ENCODE measurements around the gene YIPF1. TPM values are rescaled to one million over a fixed set of nuclear protein-coding genes. Genes with fewer than 3 reads are reported as not detected.

Gene YIPF1
- total RNA-seq, 2 donors from 2014 or later, result 30.4 to 35.3 TPM

DNA sequence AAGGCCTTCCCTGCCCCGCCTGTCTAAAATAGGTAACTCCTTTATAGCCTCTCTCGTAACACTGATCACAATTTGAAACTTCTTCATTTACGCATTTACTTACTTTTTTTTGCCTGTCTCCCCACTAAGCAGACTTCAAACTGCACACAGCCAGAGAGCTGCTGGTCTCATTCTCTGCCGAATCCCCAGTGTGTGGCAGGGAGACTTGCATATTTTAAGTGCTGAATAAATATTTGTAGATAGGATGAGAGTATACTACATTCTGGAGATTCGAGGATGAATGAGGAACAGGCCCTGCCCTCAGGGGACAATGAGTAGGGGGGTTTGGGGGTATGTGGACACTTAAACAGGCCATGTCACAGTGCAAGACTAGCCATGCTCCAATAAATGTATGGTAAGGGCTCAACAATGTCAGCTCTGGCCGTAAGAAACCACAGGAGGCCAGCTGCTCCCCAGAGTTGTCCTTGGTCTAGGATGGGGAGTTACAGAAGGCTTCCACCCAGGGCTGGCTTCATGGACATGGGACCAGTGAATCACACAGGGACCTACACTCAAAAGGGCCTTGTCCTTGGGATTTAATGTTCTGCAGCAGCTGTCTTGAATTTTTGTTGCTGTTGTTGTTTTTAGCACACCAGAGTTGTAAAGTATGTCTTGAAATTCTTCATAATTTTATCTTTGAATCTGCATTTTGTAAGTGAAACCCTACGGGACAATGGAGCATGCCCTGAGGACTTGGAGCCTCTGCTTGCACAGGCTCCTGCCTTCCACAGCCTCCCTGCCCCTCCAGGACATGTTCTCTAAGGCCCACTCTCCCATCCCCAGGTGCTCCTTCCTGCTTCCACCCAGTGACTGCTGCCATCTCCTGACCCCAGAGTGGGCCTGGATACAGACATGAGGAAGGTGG, 12.9 kb upstream of the YIPF1 start:
- Histone ChIP-seq H3K27ac (no peak overlapping the region), H3K4me1 (peaks cover 6% of the 10 kb centered on the region), H3K9ac (ENCODE audit: low read depth in 2 of 2, low read length in 2 of 2) (no peak overlapping the region), H3K9me3 (no peaks in the 10 kb centered on the region), H3K36me3 (no peaks in the 10 kb centered on the region), H3K27me3 (no peaks in the 10 kb centered on the region), H3K4me3 (no peak overlapping the region)
- TF ChIP-seq, protein P1, sequence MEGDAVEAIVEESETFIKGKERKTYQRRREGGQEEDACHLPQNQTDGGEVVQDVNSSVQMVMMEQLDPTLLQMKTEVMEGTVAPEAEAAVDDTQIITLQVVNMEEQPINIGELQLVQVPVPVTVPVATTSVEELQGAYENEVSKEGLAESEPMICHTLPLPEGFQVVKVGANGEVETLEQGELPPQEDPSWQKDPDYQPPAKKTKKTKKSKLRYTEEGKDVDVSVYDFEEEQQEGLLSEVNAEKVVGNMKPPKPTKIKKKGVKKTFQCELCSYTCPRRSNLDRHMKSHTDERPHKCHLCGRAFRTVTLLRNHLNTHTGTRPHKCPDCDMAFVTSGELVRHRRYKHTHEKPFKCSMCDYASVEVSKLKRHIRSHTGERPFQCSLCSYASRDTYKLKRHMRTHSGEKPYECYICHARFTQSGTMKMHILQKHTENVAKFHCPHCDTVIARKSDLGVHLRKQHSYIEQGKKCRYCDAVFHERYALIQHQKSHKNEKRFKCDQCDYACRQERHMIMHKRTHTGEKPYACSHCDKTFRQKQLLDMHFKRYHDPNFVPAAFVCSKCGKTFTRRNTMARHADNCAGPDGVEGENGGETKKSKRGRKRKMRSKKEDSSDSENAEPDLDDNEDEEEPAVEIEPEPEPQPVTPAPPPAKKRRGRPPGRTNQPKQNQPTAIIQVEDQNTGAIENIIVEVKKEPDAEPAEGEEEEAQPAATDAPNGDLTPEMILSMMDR (IDR thresholded peaks at IDR 0.05), result no peak
- DNase-seq, result no peak
- intact Hi-C loops (cut with DNase I), result no loop called here

DNA sequence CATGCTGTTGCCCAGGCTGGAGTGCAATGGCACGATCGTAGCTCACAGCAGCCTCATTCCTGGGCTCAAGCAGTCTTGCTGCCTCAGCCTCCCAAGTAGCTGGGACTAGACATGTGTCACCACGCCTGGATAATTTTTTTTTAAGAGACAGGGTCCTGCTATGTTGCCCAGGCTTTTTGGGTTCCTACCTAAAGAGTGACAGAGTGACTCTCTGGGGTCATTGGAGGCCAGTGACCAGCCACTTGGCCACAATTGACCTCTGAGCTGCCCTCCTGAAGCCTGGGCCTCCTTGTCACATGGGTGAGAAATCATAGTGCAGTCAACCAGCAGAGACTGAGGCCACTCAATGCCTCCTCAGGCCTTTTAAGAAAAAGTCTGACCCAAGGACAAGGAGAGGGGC, 10.1 kb upstream of the YIPF1 start:
- Histone ChIP-seq H3K27me3 (no peaks in the 10 kb centered on the region), H3K4me1 (peaks cover 6% of the 10 kb centered on the region), H3K9me3 (no peaks in the 10 kb centered on the region), H3K4me3 (no peak overlapping the region), H3K9ac (ENCODE audit: low read depth in 2 of 2, low read length in 2 of 2) (no peak overlapping the region), H3K27ac (no peak overlapping the region), H3K36me3 (no peaks in the 10 kb centered on the region)
- DNase-seq, result no peak
- TF ChIP-seq, protein P1 (IDR thresholded peaks at IDR 0.05), result no peak
- intact Hi-C loops (cut with DNase I), result no loop called here

DNA sequence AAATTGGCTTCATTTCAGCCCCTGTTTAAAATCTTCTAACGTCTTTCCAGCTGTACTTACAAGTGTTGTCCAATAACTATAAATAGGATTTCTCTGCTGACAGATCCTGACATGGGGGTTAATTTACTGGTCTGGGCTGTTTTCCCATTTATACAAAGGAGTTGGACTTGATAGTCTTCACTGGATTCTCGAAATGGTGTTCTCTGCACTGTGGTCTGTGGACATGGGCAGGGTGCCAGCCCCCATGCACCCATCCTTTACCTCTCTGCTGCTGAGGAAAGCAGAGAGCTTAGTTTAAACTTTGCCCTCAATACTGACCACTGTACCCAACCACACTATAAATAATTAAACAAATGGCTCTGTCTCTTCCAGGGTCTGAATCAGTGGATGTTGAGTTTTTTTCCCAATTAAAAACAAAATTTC, 9.6 kb upstream of the YIPF1 start:
- no peaks in the 10 kb centered on the region for H3K27me3 ChIP-seq
- intact Hi-C loops (cut with DNase I), result no loop called here
- H3K4me1 ChIP-seq, result peaks cover 6% of the 10 kb centered on the region
- H3K27ac ChIP-seq, result peak overlapping the region; percentile 22
- no peaks in the 10 kb centered on the region for H3K36me3 ChIP-seq
- no peaks in the 10 kb centered on the region for H3K9me3 ChIP-seq
- peak overlapping the region in 1 of 2 donors; percentile 29 for H3K9ac ChIP-seq (ENCODE audit: low read depth in 2 of 2, low read length in 2 of 2)
- no peak for DNase-seq
- H3K4me3 ChIP-seq, result no peak overlapping the region
- TF ChIP-seq, protein P1 (IDR thresholded peaks at IDR 0.05), result no peak

DNA sequence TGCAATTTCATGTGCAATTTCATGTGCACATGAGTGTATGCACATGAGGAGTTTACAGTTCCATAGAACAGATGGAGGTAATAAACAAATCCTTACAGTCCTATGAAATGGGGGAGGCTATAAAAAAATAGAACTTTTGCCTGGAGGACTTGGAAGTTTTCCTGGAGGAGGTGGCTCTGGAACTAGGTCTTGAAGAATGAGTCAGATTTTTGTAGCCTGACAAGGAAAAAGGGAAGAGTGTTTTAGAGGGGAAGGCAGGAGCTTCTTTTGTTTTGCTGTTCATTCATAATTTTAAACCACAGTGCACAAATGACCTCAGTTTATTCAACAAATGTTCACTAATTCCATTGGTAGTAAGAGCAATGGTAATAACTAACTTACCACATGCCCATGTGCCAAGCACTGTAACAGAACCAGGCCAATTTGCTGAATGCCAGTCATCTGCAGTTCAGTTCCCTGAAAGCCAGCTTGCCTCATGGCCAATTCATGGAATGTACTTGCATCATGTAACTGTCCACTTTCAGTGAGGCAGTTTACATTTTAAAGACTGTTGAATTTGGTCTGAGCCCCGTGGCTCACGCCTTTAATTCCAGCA, 7.1 kb upstream of the YIPF1 start:
- peaks cover 6% of the 10 kb centered on the region for H3K4me1 ChIP-seq
- intact Hi-C loops (cut with DNase I), result no loop called here
- TF ChIP-seq, protein P1 (IDR thresholded peaks at IDR 0.05), result no peak

DNA sequence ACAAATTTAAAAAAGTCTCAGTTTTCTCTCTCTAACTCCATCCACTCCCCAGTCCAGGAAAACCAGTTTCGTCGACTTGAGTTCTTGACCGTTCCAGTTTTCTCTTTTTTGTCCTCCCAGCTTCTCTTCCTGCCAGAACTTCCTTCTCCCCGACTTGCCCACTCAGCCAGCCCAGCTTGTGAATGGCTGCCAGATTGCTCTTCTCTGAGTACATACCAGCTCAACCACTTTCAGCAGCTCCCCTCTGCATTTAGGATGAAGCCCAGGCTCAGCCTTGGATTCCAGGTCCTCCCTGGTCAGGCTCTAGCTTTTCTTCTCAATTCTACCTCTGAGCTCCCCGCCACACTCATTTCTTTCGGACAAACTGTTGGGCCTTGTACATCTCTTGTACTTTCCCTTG, 5.8 kb upstream of the YIPF1 start:
- no peak for DNase-seq
- H3K27me3 ChIP-seq, result no peaks in the 10 kb centered on the region
- H3K4me3 ChIP-seq, result no peak overlapping the region
- H3K9me3 ChIP-seq, result no peaks in the 10 kb centered on the region
- peaks cover 6% of the 10 kb centered on the region for H3K4me1 ChIP-seq
- TF ChIP-seq, protein P1 (IDR thresholded peaks at IDR 0.05), result no peak
- H3K36me3 ChIP-seq, result no peaks in the 10 kb centered on the region
- intact Hi-C loops (cut with DNase I), result no loop called here
- H3K9ac ChIP-seq (ENCODE audit: low read depth in 2 of 2, low read length in 2 of 2), result no peak overlapping the region
- no peak overlapping the region for H3K27ac ChIP-seq

More for the DNA sequence above, 7.1 kb upstream of the YIPF1 start:
- Histone ChIP-seq H3K9me3 (no peaks in the 10 kb centered on the region), H3K27ac (peak overlapping the region; percentile 38), H3K9ac (ENCODE audit: low read depth in 2 of 2, low read length in 2 of 2) (no peak overlapping the region), H3K27me3 (no peaks in the 10 kb centered on the region), H3K36me3 (no peaks in the 10 kb centered on the region), H3K4me3 (no peak overlapping the region)
- no peak for DNase-seq
